ENCODE results near the gene RNF26. TPM values are rescaled to one million over a fixed set of nuclear protein-coding genes. Genes with fewer than 3 reads are reported as not detected.

Gene RNF26
- total and polyA plus RNA-seq, 2 of the 13 experiments (the other 11 are each of a cell fraction or from before 2014, with no cell fraction given): 11.9 to 26.3 TPM

DNA sequence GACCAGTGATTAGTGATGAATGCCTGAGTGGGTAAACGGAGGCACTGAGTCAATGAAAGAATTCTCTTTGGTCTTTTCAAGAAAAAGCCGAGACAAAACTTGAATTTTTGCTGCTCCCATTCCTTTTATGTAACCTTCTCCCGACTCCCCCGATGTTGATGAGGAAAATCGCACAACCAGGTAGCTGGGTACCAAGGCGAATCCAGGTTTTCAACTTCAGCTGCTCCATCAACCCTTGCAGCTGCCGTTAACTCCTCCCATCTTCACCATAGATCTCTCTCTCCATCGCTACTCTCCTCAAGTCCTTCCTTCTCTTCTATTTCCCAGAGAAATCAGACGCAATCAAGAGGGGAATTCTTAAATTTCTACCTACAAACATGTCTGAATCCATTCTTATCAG is 47.8 kb downstream of the RNF26 start:
- TF ChIP-seq YEATS2 (CRISPR knock-in tag; IDR thresholded peaks at IDR 0.05; ENCODE audit: borderline replicate concordance) (no peak), PAWR (CRISPR knock-in tag; IDR thresholded peaks at IDR 0.05; ENCODE audit: borderline replicate concordance) (no peak), ZNF33A (CRISPR knock-in tag; IDR thresholded peaks at IDR 0.05; ENCODE audit: borderline replicate concordance) (no peak), ZMYM3 (CRISPR knock-in tag; IDR thresholded peaks at IDR 0.05) (no peak), GATAD1 (CRISPR knock-in tag; IDR thresholded peaks at IDR 0.05) (no peak), KDM1A (CRISPR knock-in tag; IDR thresholded peaks at IDR 0.05) (no peak), IKZF4 (CRISPR knock-in tag; IDR thresholded peaks at IDR 0.05; ENCODE audit: borderline replicate concordance, low read depth, not compliant biosample characterization) (no peak), RBM39 (IDR thresholded peaks at IDR 0.05; ENCODE audit: low read depth, low read length, poor library complexity, severe bottlenecking) (no peak), KLF13 (CRISPR knock-in tag; IDR thresholded peaks at IDR 0.05) (no peak)
- TF ChIP-seq, protein P1, sequence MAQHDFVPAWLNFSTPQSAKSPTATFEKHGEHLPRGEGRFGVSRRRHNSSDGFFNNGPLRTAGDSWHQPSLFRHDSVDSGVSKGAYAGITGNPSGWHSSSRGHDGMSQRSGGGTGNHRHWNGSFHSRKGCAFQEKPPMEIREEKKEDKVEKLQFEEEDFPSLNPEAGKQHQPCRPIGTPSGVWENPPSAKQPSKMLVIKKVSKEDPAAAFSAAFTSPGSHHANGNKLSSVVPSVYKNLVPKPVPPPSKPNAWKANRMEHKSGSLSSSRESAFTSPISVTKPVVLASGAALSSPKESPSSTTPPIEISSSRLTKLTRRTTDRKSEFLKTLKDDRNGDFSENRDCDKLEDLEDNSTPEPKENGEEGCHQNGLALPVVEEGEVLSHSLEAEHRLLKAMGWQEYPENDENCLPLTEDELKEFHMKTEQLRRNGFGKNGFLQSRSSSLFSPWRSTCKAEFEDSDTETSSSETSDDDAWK (CRISPR knock-in tag; IDR thresholded peaks at IDR 0.05): no peak
- peak overlapping the region; percentile 55 for H3K27ac ChIP-seq (ENCODE audit: extremely low read length, insufficient read depth, low read length)
- no peak for ATAC-seq
- CTCF ChIA-PET (ENCODE audit: low intra/inter-chr PET ratio, low total read pairs): interaction anchor here (1.0 to 2.1 kb wide), 2 partner anchors 21 to 44 kb away, joined by 3 to 13 read pairs; no protein-coding TSS in a partner anchor
- peak overlapping the region; percentile 72 for H3K9ac ChIP-seq (ENCODE audit: insufficient read depth, low read depth, low read length)
- peaks cover 12% of the 10 kb centered on the region for H3K79me2 ChIP-seq (ENCODE audit: insufficient read depth, low read length)
- 33% methylated on average over 9 of the region's 9 CpGs for WGBS (ENCODE audit: low lambda C conversion rate)
- FAIRE-seq: no peak
- H2AFZ ChIP-seq (ENCODE audit: low read length): no peak overlapping the region
- H3K27me3 ChIP-seq (ENCODE audit: control insufficient read depth in 1 of 2, insufficient read depth in 2 of 2, low read length in 2 of 2): no peaks in the 10 kb centered on the region; a peak in 1 of 5 replicates
- peak overlapping the region; percentile 98 for H3K4me2 ChIP-seq (ENCODE audit: low read depth, low read length)
- H3K4me3 ChIP-seq (replicated peaks in 1 of 3; ENCODE audit: insufficient read depth in 1 of 3, low read depth in 2 of 3, low read length in 3 of 3): peak overlapping the region; percentile 47 to 82 (median 53)
- H3K36me3 ChIP-seq (replicated peaks in 1 of 2; ENCODE audit: control insufficient read depth in 1 of 2, insufficient read depth in 2 of 2, low read length in 2 of 2): no peaks in the 10 kb centered on the region
- H3K4me1 ChIP-seq (ENCODE audit: insufficient read depth, low read length): peaks cover 63% of the 10 kb centered on the region
- POLR2A ChIA-PET: interaction anchor here (2.6 to 3.6 kb wide), 2 partner anchors 11 to 20 kb away, joined by 12 to 25 read pairs; no protein-coding TSS in a partner anchor
- no peak for DNase-seq (ENCODE audit: low spot score)
- BruUV-seq (replicated peaks): TSS peak; percentile 77
- in situ Hi-C loops (cut with HindIII; ENCODE audit: extremely low pct_ligation_motif_present, low pct_unique_long_range_greater_than_20kb): no loop called here
- H4K20me1 ChIP-seq (ENCODE audit: insufficient read depth, low read length): no peaks in the 10 kb centered on the region
- intact Hi-C loops (cut with micrococcal nuclease; ENCODE audit: unreplicated experiment): no loop called here
- no peaks in the 10 kb centered on the region for H3K9me3 ChIP-seq (ENCODE audit: low read length)
